HG03097 (cell line): ENCODE results near the gene AKAP6.

Experiments used
- ATAC-seq: cut with Tn5 transposase; IDR thresholded peaks from one replicate; pipeline ENCODE4 v1.9.1; 2021; ENCODE audit not compliant: unreplicated experiment, low FRiP score

The AKAP6 gene

DNA sequence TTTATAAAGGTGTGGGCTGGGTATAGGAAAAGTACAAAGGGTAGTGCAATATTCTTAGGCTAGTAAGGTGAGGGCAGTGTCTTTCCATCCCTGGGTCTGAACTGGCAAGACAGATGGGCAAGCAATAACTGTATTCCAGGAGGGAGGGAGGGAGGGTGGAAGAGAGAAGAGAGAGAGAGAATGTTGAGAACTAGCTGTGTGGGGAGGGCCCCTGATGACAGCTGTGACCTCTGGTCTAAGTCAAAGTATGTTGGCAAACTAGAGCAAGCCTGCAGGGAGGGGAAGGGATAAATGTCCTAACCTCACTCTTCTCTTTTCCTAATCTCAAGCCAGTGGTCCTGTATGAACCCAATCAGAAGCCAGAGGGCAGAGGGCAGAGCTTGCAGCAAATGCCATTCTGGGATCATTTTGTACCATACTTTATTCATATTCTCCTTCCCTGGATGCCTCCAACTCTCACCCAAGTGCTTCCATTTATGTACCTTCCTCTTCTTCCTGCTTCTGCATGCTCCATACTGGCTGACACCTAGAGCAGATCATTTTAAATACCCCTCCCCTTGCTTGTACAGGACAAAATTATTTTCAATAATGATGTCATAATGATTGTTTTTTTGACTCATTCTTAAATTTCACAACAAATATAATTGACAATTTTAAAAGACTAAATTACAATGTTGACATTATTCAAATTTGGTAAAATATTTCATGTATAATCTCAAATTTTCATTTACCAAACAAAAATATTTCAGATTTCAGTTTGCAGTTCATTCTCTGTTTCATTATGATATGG, 75.9 kb downstream of the AKAP6 start:
- ATAC-seq, result no peak

DNA sequence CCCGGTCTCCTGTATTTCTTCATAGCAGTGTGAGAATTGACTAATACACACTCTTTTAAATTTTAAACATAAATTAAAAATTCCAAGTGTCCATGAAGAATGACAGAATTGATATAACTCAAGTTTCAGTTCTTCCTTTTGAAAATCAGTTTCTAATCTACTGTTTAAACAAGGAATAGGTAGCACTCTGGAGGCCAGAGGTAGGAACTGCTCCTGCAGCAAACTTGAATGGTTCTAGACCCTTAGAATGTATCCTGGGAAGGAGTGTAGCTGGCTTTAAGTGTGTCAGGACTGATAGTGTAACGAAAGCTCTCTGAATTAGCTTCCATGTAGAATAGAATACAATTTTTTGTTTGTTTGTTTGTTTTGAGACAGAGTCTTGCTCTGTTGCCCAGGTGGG, 76.8 kb downstream of the AKAP6 start:
- ATAC-seq, result no peak

DNA sequence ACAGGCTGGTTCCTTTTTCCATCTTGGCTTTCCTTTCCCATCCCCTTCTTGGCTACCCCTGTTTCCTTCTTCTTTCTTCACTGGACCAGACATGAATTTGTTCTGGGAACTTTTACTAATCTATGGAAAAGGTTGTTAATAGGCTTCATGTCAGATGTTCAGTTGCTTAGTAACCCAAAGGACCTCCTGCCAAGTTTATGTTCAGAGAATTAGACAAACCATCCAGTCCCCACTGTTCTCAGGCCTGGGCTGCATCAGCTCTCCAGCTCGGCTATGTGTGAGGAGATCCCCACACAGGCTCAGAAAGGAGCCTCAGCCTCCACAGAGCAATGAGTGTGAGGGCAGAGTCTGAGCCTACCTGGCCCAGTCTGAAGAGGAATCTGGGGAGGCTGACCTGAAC, 78.0 kb downstream of the AKAP6 start:
- no peak for ATAC-seq

DNA sequence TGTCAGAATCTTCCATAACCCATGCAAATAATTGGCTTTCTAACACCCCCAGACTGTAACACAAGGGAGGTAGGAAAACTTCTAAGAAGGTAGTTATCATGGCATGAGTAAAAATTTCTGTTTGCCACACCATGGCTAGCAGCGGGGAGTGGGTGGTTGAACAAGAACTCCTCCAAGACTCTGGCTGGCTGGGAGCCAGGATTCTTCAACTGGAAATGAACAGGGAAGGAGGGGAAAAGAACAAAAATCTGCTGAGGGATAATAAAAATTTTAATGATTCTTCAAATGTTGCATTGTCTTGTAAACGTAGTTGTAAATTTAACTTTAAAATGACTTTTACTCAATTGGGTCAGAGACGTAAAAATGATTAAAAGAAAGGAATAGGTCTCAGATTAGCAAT, 78.9 kb downstream of the AKAP6 start:
- no peak for ATAC-seq

DNA sequence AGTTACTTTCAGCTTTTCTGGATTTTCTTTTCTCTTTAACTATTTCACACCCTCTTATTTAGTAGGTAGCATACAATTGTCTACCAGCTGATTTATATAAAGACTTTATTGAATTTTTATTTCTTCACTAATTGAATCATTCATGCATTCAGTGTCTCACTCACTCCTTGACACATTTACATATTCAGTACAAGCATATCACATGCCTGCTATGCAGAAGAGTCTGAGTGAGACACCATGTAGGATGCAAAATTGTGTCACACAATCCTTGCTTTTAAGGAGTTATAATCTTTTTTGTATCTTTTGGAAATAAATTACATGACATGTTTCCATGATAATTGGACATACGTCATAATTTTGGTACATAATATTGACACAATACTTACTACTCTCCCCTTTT, 83.0 kb downstream of the AKAP6 start:
- no peak for ATAC-seq

DNA sequence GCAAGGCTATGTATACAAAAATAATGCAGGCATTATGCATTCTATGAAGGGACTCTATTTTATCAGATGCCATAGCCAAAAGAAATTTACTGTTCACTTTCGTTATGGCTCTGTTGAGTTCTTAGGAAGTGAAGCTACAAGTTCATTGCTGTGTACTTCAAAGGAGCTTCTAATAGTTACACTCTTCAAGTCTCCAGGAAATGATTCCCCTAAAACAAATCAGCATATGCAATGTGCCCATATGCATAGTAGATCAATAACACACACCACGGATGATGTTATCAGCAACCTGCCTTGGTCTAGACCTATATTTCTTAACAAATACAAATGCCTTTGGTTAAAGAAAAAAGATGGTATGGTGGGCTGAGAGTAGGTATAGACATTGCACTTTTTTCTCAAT, 83.4 kb downstream of the AKAP6 start:
- ATAC-seq, result no peak

DNA sequence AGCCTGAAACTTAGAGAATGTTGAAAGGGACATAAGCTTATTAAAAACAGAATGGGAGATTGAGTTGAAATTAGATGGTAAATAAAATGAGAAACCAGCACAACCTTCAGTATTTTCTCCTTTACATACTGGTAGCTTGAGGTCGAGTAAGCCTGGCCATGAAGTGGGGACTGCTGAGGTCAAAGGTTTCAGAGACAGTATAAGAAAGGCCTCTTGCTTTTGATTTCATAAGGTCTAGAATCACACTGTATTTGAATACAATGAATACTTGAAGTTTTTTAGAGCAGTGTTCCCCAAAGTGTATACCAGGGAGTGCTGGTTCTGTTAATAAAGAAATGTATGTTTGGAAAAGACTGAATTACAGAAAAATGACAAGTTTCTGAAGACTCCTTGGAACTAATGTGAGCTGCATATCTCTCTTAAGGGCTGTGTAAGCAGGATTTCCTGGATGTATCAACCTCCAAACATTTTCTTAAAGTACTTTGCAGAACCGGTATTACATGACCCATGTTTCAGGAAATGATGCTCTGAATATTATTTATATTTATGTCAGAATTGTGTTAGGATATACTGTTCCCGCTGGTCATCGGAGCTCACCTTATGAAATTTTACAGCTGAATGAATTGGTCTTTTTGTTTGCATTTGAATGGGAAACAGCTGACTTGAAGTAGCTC, 85.0 kb downstream of the AKAP6 start:
- ATAC-seq, result no peak

DNA sequence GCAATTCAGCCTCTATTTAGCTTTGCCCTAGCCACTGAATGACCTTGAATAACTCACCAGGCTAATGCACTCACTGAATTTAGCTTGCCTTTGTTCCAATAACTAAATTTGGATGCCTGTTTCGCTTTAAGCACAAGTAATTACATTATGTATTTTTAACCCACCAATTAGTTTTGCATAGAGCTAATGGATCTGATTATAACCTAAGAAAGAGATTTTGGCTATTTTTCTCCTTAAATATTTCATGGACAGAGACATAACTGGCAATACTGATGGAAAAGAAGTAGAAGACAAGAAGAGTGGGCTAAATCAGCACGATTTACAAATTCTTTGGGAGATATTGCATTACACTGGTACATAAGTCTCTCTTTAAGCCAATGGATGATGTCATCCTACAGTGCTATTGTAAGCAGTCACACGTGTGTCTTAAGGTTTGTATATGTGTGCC, 85.7 kb downstream of the AKAP6 start:
- no peak for ATAC-seq

DNA sequence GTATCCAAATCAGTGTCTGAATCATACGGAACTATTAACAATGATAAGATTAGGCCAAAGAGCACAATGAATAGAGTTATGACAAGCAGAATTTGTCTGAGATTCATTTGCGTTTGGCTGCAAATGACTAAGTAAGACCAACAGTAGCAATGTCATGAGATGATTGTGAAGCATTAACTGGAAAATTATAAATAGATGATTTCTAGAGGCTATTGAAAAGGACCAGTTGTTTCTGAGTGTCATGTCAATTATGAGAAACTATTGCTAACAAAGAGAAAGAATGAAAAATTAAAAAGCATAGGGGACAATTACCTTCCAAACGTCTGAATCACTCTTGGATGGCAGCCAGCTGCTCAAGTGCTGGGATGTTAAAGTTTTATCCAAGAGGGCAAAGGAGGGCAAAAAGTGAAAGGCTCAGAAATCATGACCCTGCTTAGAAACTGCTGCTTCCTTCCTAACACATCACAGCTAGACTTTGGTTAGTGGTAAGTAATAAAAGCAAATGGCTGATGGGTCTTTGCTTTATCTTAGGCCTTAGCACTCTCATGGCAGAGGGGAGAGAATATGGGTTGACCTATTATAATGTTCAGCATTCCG, 89.0 kb downstream of the AKAP6 start:
- ATAC-seq, result no peak

DNA sequence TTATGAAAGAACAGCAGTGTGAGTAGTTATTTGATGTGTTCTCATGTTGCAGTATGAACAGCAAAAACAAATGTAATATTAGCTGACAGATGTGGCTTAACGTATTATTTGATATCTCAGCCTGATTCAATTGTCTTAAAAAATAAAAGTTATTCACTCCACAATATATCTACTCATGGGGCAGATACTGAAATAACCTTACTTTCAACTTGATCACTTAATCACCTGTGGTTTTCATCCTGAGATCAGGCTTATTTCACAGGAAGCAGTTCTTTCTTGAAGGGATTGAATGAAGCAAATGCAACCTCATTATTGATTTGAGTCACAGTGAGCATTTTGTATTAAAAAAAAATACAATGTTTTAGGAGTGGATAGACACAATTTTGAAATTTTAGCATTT, 90.3 kb downstream of the AKAP6 start:
- no peak for ATAC-seq

DNA sequence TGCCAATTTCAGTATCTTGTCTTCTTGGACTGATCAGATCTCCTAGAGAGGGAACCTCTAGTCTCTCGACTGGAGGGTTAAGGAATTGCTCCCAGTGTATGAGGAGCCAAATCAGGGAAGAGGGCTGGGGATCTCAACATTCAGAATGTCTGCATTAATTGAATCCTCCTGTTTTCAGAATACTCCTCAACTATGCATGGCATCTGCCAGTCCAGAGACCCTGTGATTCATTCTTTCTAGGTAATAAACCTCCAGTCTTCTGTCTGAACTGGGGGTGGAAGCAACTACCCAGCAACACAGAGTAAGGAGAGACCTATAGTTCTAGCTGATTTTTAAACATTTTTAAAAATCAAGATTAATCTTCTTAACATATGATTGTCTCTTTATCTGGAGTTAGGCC, 92.7 kb downstream of the AKAP6 start:
- ATAC-seq, result no peak

DNA sequence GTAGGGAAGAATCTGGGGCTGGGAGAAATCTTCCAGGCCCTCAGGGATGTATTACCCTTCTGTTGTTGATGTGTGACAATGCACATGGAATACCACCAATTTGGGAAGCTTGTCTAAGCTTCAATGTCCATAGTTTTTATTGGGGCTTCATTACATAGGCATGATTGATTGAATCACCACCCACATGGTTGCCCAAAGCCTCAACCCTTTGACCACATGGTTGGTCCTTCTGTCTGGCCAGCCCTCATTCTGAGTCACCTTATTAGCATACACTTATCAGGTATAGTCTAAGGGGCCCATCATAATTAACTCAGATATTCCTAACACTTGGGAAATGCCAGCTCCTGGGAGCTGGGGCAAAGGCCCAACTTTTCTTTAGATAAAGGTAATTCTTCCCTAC, 93.3 kb downstream of the AKAP6 start:
- no peak for ATAC-seq

DNA sequence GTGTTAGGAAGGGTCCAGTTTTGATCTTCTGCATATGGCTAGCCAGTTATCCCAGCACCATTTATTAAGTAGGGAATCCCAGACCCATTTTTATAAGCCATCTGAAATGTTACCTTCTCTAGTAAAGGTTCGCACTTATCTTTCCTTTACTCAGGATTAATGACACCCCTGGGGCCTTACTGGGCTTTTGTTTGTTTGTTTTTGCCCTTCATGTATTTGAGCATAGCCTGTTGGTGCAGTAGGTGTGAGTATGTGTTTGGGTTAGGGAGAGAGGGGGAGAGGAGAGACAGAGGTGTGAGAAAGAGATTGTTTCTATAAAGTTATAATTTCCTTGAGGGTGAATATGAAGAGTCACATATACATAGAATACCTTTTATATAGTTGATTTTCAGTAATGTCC, 96.9 kb downstream of the AKAP6 start:
- no peak for ATAC-seq

DNA sequence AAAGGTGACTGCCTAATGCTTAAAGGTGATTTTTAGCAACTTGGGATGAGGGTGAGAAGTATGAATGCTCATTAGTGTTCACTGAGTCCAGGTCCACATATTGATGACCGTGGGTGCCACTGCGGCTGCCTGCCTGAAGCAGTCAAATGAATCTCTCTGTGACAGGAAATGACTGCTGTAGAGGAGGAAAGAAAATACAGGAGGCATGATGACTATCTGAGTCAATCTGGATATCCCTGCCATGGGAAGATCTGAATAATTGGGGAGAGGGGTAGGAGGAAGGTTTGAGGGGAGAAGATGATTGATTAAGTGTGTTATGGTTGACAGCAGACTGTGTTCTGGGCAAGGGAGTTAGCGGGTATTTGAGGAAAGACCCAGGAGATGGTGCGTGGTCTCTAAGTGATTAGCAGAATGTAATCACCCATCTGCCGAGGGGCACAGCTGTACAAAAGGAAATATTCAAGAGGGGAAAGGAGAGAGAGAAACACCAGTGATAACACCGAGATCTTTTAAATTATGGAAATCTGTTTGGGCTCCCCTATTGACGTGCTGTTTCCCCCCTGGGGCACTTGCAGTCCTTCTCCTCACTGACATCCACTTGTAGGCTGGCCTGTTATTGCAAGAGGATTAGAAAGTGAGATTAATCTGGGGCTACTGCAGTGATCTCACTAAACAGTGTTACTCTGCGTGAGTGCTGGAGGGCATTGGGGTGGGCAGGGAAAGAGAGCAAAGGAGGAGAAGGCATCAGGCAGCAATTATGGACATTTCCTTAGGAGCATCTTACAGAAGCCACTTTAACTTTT, 97.7 kb downstream of the AKAP6 start:
- ATAC-seq, result no peak

DNA sequence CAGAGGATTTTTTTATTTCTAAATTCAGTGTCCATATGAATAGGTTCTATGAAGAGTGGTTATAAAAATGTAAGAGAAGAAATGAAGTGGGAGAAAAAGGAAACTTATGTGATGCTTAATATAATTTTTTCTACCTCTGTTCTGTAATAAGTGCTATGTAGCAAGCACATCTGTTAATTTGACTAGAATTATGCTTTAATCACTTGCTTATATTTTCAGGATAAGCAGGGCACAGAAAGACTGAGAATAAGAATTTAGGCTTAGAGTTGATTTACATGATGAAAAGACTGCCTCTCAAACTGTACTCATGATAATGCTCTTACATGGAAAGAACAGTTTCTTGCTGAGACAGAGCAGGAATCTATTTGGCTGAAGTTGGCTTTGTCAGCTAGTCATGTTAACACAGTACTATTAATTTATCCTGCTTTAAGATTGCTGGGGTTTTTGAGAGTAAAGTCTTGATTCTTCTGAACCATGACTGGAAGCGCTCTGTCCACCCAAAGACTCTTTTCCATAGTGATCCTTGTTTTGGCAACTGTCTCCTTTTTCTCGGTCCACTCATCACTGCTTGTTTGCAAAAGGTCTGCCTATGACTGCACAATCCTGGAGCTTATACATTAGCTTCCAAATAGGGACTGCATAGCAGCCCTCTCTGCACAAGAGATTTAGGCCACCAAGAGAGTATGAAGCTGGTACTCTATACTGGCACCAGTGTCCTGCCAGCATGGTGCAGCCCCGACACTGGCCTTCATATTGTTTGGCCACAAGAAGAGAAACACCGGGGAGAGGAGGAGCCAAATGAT, 98.8 kb downstream of the AKAP6 start:
- no peak for ATAC-seq

DNA sequence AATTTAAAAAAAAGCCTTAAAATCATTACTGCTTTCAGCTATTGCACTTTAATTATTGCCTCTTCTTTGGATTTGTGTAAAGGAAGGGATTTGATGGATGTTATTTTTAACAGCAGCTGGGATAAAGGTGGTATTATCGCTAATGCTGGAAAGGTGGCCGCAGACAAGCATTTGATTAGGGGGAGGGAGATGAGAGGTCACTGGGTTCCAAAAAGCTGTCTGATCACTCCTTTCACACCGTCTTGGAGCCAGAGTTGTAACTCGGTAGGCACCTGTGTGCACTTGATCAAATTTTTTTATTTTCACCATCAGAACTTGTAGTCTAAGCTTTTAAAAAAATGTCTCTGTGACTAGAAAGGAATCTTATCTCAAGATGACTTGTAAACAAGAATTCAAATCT, 99.8 kb downstream of the AKAP6 start:
- no peak for ATAC-seq

DNA sequence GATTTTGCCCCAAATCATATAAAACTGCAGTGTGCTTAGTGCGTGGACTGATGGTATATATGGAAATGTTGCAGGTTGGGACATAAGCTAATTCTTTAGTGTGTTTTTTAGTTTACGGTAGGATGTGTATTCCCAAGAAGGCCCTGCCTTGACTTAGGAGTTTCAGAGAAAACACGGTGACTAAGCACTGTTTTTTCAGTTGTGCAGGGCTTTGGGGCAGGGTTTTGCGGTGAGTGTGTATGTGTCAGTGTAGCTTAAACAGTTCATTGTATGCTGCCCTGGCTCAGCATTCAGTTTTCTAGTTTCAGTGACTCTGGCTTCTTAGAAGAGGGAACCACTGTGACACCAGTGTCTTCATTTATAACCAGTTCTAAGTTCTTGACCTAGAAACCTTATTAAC, 101.2 kb downstream of the AKAP6 start:
- ATAC-seq, result no peak

DNA sequence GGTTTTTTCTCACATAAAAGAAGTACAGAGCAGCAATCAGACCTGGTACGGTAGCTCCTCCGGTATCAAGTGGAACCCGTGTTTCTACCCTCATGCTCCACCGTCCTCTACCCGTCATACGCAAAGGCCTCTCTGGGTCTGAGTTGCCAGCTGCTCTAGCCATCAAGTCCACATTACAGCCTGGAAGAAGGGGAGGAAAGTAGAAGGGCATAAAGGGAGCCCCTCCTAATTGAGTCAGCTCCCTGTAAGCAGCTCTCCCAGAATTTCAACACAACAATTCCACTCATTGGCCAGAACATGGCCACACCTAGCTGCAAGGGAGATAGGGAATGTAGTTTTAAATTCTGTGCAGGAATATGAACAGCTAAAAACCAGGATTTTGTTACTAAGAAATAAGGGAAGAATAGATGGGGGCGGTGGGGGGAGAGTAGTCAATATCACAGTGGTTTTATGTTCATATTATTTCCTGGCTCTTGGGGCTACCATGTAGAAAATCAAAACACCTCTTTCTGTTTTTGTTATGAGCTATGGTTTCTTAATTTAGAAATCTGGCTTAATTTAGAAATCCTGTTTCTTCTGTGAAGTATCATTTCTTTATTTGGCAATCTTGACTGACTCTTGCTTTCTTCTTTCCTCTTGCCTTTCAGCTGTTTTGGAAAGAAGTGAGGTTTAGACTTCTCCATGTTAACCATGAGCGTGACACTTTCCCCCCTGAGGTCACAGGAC, 103.9 kb downstream of the AKAP6 start:
- no peak for ATAC-seq

DNA sequence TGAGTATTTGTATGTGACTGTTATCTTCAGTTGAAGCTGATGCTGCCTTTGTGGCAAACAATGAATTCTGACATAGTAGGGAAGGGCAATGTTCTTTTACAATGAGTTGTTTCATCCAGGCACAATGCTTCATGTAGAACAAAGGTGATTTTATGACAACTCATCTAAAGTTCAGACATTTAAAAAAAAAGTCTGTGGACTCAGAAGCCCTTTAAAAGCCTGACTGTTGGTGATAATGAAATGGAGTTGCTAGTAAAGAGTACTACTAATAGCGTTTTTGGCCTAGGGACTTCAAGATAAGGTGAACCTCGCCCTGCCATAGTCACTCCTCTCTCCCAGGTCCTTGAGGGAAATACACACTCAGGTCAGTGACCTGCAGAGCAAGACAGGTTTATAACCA, 105.1 kb downstream of the AKAP6 start:
- no peak for ATAC-seq

DNA sequence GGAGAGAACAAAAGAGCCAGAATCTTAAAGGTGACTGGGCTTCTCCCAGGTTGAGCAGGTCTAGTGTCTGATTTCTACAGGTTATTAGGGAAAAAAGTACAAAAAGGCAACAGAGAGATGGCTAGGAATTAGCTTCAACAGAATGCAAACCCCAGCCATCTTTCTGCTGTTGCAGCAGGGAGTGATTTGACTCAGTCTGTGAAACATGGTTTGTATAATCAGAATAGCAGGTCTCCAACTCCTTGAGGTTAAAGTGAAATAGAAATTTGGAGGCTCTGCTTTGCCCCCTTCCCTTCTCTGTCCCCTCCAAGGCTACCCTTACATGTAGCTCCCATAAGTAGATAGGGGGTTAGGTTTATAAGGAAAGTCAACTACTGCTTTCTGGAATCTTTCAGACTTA, 105.8 kb downstream of the AKAP6 start:
- no peak for ATAC-seq
